Nephron progenitor cell (in vitro differentiated cells): ENCODE data around the gene SORL1.
"Not testable (repeated sequence)": the region's sequence is repeated elsewhere in the genome, so short reads cannot be mapped to it uniquely, and the experiment has no call there.

Experiments
- DNase-seq: peaks from one replicate; pipeline ENCODE4 v3.0.0; 2021
- H3K27ac Mint-ChIP-seq: 2 replicates; pipeline ENCODE4 v1.8.0; 2021; ENCODE audit warnings: mild to moderate bottlenecking, moderate library complexity, mixed read lengths
- H3K27me3 Mint-ChIP-seq: 2 replicates; pipeline ENCODE4 v1.8.0; 2021; ENCODE audit warnings: mild to moderate bottlenecking, low read depth, mixed read lengths; ENCODE audit not compliant: poor library complexity
- H3K36me3 Mint-ChIP-seq: 2 replicates; pipeline ENCODE4 v1.8.0; 2021; ENCODE audit warnings: low read depth, mixed read lengths
- H3K4me1 Mint-ChIP-seq: 2 replicates; pipeline ENCODE4 v1.8.0; 2021; ENCODE audit warnings: mixed read lengths
- H3K4me3 Mint-ChIP-seq: 2 replicates; pipeline ENCODE4 v1.8.0; 2021; ENCODE audit warnings: mild to moderate bottlenecking, moderate library complexity, mixed read lengths
- H3K9me3 Mint-ChIP-seq: 2 replicates; pipeline ENCODE4 v1.8.0; 2021; ENCODE audit warnings: mild to moderate bottlenecking, moderate library complexity, mixed read lengths
- TF ChIP-seq, protein P1 (sequence below): fragments of 200-600 bp; sonication (generic); IDR thresholded peaks from 2 replicates; pipeline ENCODE4 v1.5.0; 2021; ENCODE audit warnings: antibody characterized with exemption

SORL1 gene, protein sequence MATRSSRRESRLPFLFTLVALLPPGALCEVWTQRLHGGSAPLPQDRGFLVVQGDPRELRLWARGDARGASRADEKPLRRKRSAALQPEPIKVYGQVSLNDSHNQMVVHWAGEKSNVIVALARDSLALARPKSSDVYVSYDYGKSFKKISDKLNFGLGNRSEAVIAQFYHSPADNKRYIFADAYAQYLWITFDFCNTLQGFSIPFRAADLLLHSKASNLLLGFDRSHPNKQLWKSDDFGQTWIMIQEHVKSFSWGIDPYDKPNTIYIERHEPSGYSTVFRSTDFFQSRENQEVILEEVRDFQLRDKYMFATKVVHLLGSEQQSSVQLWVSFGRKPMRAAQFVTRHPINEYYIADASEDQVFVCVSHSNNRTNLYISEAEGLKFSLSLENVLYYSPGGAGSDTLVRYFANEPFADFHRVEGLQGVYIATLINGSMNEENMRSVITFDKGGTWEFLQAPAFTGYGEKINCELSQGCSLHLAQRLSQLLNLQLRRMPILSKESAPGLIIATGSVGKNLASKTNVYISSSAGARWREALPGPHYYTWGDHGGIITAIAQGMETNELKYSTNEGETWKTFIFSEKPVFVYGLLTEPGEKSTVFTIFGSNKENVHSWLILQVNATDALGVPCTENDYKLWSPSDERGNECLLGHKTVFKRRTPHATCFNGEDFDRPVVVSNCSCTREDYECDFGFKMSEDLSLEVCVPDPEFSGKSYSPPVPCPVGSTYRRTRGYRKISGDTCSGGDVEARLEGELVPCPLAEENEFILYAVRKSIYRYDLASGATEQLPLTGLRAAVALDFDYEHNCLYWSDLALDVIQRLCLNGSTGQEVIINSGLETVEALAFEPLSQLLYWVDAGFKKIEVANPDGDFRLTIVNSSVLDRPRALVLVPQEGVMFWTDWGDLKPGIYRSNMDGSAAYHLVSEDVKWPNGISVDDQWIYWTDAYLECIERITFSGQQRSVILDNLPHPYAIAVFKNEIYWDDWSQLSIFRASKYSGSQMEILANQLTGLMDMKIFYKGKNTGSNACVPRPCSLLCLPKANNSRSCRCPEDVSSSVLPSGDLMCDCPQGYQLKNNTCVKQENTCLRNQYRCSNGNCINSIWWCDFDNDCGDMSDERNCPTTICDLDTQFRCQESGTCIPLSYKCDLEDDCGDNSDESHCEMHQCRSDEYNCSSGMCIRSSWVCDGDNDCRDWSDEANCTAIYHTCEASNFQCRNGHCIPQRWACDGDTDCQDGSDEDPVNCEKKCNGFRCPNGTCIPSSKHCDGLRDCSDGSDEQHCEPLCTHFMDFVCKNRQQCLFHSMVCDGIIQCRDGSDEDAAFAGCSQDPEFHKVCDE (N-terminal part only)

DNA sequence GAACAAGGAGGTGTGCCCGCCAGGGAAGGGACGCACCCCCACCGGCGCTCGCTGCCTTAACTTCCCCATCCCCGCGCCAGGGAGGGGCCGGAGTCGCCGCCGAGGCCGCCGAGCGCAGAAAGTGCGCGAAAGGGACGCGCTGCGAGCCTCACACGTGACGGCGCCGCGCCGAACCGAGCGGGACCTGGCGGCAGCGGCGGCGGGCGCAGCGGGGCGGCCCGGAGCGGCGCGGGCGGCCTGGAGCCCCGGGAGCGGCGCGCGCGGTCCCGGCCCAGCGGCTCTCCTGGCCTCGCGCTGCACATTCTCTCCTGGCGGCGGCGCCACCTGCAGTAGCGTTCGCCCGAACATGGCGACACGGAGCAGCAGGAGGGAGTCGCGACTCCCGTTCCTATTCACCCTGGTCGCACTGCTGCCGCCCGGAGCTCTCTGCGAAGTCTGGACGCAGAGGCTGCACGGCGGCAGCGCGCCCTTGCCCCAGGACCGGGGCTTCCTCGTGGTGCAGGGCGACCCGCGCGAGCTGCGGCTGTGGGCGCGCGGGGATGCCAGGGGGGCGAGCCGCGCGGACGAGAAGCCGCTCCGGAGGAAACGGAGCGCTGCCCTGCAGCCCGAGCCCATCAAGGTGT is at the start of gene SORL1:
SORL1 (plus strand) TSS at position 329 of the 623 bp plus-strand sequence; CDS start at position 347, 18 bp downstream.
- peaks cover 8% of the 10 kb centered on the region for H3K9me3 Mint-ChIP-seq
- TF ChIP-seq, protein P1, sequence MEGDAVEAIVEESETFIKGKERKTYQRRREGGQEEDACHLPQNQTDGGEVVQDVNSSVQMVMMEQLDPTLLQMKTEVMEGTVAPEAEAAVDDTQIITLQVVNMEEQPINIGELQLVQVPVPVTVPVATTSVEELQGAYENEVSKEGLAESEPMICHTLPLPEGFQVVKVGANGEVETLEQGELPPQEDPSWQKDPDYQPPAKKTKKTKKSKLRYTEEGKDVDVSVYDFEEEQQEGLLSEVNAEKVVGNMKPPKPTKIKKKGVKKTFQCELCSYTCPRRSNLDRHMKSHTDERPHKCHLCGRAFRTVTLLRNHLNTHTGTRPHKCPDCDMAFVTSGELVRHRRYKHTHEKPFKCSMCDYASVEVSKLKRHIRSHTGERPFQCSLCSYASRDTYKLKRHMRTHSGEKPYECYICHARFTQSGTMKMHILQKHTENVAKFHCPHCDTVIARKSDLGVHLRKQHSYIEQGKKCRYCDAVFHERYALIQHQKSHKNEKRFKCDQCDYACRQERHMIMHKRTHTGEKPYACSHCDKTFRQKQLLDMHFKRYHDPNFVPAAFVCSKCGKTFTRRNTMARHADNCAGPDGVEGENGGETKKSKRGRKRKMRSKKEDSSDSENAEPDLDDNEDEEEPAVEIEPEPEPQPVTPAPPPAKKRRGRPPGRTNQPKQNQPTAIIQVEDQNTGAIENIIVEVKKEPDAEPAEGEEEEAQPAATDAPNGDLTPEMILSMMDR = peak; percentile 43
- H3K36me3 Mint-ChIP-seq = peaks cover 4% of the 10 kb centered on the region
- H3K4me3 Mint-ChIP-seq = peak within 1 kb of the TSS; percentile 94
- H3K27me3 Mint-ChIP-seq = peaks cover 22% of the 10 kb centered on the region
- H3K4me1 Mint-ChIP-seq = peaks cover 69% of the 10 kb centered on the region
- H3K27ac Mint-ChIP-seq = no peak within 1 kb of the TSS
- peak; percentile 86 for DNase-seq

DNA sequence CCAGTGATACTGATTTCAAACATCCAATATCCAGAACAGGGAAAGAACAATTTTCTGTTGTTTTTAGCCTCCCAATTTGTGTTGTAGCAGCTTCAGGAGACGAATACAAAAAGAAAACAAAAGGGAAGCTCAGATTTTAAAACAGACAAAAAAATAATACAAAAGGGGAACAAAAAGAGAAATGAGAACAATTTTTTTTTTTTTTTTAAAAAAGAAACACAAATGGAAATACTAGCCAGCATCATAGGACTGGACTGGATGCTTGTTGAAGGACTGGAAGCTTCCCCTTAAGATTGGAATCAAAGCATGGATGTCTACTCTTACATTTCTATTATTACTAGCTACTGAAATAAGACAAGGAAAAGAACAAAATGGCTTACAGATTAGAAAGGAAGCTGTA is 46.5 kb upstream of the SORL1 start:
- no peaks in the 10 kb centered on the region for H3K4me1 Mint-ChIP-seq
- H3K27ac Mint-ChIP-seq = no peak overlapping the region
- peaks cover 5% of the 10 kb centered on the region for H3K36me3 Mint-ChIP-seq
- TF ChIP-seq, protein P1 = no peak
- no peak for DNase-seq
- no peak overlapping the region for H3K4me3 Mint-ChIP-seq
- peaks cover 20% of the 10 kb centered on the region for H3K9me3 Mint-ChIP-seq
- peaks cover 4% of the 10 kb centered on the region for H3K27me3 Mint-ChIP-seq

DNA sequence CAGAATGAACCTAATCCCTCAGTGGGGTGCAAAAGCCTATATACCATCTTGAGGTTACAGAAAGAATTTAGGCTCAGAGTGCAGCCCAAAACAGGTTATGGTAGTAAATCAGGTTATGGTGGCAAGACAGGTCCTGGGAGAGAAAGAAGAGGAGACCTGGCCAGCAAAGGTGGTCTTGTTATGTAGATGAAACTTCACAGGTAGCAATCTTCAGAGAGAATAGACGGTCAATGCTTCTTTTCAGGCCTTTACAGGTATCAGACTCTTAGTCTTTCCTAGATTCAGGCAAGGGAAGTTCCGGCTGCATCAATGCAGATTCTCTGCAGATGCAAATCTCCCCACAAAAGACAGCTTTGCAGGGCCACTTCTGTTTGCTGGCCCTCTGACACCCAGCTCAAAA is 45.8 kb upstream of the SORL1 start:
- Mint-ChIP-seq H3K4me3 (no peak overlapping the region), H3K27ac (no peak overlapping the region), H3K27me3 (peaks cover 4% of the 10 kb centered on the region), H3K4me1 (no peaks in the 10 kb centered on the region), H3K36me3 (peaks cover 5% of the 10 kb centered on the region), H3K9me3 (peaks cover 16% of the 10 kb centered on the region)
- no peak for DNase-seq
- TF ChIP-seq, protein P1 = no peak

DNA sequence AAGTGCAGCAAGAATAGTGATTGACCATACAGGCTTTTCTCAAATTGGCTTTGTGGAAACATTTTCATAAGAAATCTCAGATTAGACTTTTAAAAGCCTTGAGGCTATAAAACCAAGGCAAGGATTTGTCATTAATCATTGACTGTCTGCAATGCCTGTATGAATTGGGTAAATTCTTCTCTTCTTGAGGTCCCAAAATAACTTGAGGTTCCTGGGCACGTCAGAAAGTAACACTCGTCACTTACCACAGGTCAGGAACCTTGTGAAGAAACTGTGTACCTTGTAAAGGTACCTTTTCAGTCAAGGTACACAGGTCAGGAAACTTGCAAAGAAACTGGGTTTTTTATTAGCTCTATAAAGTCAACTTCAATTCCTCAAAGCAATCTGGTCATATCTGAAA is 43.3 kb upstream of the SORL1 start:
- Mint-ChIP-seq H3K36me3 (no peaks in the 10 kb centered on the region), H3K4me1 (no peaks in the 10 kb centered on the region), H3K4me3 (no peak overlapping the region), H3K27me3 (peaks cover 9% of the 10 kb centered on the region), H3K9me3 (no peaks in the 10 kb centered on the region), H3K27ac (no peak overlapping the region)
- DNase-seq = no peak
- TF ChIP-seq, protein P1 = no peak

DNA sequence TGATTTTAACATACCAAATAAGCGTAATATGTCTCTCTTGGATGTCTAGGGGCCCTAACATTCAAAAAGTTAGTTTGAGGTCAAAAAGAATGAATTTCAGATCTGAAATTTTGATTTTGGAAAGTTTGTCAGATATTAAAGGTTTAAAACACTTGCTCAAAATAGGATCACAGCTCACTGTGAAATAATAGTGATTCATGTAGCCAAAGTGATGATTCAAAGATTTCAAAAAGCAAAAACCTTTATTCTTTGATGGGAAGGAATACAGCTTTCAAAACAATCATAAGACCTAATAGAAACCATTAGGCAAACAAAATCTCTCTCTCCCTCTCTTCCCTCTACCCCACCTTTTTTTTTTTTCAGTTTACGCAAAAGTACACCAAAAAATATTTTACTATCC is 42.1 kb upstream of the SORL1 start:
- H3K27ac Mint-ChIP-seq, H3K4me3 Mint-ChIP-seq, DNase-seq, H3K9me3 Mint-ChIP-seq, H3K4me1 Mint-ChIP-seq, H3K27me3 Mint-ChIP-seq, H3K36me3 Mint-ChIP-seq: not testable (repeated sequence)

DNA sequence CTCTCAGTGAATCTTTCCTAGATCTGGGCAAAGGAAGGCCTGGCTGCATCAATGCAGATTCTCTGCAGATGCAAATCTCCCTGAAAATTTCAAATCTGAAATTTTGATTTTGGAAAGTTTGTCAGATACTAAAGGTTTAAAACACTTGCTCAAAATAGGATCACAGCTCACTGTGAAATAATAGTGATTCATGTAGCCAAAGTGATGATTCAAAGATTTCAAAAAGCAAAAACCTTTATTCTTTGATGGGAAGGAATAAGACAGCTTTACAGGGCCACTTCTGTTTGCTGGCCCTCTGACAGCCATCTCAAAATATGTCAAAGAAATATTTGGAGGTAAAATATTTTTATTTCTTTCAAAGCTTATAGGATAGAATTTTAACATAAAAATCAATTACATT is 40.8 kb upstream of the SORL1 start:
- not testable (repeated sequence) for H3K4me1 Mint-ChIP-seq, H3K36me3 Mint-ChIP-seq, H3K9me3 Mint-ChIP-seq, DNase-seq, H3K27me3 Mint-ChIP-seq, H3K4me3 Mint-ChIP-seq, H3K27ac Mint-ChIP-seq
